Measurements from ENCODE around the gene RAD51B. TPM values are rescaled to one million over a fixed set of nuclear protein-coding genes. Genes with fewer than 3 reads are reported as not detected.
"Not testable (repeated sequence)": the region's sequence is repeated elsewhere in the genome, so short reads cannot be mapped to it uniquely, and the experiment has no call there.

RAD51B gene
- total RNA-seq, 1 experiment from 2014 or later = 14.2 TPM

DNA sequence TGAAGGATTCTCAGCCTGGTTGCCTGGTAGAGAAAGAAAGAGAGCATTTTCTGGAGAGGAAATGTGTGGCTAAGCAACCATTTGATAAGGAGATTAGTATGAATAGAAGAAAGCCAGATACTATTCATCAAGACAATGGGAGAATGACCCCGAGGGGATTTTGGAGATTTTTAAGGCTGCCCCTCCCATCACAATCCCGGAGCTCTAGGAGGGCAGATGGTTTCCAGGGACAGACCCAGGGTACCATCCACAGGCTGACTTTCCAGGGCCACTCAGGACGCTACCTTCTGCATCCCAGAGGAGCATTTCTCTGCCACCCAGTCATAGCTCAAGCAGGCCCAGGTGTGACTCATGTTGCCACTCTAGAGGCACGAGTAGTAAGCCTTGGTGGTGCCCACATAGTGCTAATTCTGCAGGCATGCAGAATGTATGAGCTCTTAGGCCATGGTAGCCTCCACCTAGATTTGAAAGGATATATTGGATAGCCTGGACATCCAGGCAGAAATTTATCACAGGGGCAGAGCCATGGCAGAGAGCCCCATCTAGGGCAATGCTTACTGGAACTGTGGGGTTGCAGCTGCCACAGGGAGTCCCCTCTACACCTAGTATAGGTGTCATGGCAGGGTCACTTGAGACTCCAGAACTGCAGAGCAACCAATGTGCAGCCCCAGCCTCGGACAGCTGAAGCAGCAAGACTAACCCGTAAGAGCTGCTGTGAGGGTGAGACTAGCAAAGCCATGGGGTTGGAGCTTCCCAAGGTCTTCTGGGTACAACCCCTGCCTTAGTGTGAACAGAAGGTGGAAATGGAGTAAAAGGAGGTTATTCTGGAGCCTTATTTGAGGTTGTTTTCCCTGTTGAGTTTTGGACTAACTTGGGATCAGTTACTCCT, 607.3 kb downstream of the RAD51B start (continued):
- TF ChIP-seq, protein P1, sequence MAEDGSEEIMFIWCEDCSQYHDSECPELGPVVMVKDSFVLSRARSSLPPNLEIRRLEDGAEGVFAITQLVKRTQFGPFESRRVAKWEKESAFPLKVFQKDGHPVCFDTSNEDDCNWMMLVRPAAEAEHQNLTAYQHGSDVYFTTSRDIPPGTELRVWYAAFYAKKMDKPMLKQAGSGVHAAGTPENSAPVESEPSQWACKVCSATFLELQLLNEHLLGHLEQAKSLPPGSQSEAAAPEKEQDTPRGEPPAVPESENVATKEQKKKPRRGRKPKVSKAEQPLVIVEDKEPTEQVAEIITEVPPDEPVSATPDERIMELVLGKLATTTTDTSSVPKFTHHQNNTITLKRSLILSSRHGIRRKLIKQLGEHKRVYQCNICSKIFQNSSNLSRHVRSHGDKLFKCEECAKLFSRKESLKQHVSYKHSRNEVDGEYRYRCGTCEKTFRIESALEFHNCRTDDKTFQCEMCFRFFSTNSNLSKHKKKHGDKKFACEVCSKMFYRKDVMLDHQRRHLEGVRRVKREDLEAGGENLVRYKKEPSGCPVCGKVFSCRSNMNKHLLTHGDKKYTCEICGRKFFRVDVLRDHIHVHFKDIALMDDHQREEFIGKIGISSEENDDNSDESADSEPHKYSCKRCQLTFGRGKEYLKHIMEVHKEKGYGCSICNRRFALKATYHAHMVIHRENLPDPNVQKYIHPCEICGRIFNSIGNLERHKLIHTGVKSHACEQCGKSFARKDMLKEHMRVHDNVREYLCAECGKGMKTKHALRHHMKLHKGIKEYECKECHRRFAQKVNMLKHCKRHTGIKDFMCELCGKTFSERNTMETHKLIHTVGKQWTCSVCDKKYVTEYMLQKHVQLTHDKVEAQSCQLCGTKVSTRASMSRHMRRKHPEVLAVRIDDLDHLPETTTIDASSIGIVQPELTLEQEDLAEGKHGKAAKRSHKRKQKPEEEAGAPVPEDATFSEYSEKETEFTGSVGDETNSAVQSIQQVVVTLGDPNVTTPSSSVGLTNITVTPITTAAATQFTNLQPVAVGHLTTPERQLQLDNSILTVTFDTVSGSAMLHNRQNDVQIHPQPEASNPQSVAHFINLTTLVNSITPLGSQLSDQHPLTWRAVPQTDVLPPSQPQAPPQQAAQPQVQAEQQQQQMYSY (CRISPR knock-in tag; IDR thresholded peaks at IDR 0.05) = no peak
- TF ChIP-seq ELF4 (CRISPR knock-in tag; IDR thresholded peaks at IDR 0.05; ENCODE audit: low read depth) (no peak), GRHL2 (CRISPR knock-in tag; IDR thresholded peaks at IDR 0.05; ENCODE audit: insufficient replicate concordance, severe bottlenecking) (no peak), MYBL2 (CRISPR knock-in tag; IDR thresholded peaks at IDR 0.05) (no peak), NR1H2 (CRISPR knock-in tag; IDR thresholded peaks at IDR 0.05) (no peak)
- TF ChIP-seq, protein P2, sequence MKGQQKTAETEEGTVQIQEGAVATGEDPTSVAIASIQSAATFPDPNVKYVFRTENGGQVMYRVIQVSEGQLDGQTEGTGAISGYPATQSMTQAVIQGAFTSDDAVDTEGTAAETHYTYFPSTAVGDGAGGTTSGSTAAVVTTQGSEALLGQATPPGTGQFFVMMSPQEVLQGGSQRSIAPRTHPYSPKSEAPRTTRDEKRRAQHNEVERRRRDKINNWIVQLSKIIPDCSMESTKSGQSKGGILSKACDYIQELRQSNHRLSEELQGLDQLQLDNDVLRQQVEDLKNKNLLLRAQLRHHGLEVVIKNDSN (CRISPR knock-in tag; IDR thresholded peaks at IDR 0.05) = no peak
- TF ChIP-seq, protein P3, sequence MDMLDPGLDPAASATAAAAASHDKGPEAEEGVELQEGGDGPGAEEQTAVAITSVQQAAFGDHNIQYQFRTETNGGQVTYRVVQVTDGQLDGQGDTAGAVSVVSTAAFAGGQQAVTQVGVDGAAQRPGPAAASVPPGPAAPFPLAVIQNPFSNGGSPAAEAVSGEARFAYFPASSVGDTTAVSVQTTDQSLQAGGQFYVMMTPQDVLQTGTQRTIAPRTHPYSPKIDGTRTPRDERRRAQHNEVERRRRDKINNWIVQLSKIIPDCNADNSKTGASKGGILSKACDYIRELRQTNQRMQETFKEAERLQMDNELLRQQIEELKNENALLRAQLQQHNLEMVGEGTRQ (CRISPR knock-in tag; IDR thresholded peaks at IDR 0.05) = no peak
- TF ChIP-seq, protein P4, sequence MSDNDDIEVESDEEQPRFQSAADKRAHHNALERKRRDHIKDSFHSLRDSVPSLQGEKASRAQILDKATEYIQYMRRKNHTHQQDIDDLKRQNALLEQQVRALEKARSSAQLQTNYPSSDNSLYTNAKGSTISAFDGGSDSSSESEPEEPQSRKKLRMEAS (CRISPR knock-in tag; IDR thresholded peaks at IDR 0.05) = no peak
- TF ChIP-seq, protein P5, sequence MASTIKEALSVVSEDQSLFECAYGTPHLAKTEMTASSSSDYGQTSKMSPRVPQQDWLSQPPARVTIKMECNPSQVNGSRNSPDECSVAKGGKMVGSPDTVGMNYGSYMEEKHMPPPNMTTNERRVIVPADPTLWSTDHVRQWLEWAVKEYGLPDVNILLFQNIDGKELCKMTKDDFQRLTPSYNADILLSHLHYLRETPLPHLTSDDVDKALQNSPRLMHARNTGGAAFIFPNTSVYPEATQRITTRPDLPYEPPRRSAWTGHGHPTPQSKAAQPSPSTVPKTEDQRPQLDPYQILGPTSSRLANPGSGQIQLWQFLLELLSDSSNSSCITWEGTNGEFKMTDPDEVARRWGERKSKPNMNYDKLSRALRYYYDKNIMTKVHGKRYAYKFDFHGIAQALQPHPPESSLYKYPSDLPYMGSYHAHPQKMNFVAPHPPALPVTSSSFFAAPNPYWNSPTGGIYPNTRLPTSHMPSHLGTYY (CRISPR knock-in tag; IDR thresholded peaks at IDR 0.05) = no peak

DNA sequence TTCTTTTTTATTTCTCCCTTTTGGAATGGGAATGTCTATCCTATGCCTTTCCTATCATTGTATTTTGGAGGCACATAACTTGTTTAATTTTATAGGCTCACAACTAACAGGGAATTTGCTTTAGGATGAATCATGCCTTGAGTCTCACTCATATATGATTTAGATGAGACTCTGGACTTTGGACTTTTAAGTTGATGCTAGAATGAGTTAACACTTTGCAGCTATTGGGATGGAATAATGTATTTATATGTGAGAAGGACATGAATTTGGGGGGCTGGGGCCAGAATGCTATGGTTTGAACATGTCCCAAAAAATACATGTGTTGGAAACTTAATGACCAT, 607.9 kb downstream of the RAD51B start:
- DNase-seq (ENCODE audit: low spot score) = no peak
- Mint-ChIP-seq H3K4me1 (peaks cover 21% of the 10 kb centered on the region), H3K36me3 (peaks cover 17% of the 10 kb centered on the region), H3K9me3 (peaks cover 30% of the 10 kb centered on the region), H3K4me3 (no peak overlapping the region), H3K27ac (no peak overlapping the region), H3K27me3 (ENCODE audit: low read depth) (no peaks in the 10 kb centered on the region; the same call in 1 of the 2 replicates)
- no peak for ATAC-seq
- TF ChIP-seq GTF2I (CRISPR knock-in tag; conservative IDR thresholded peaks at IDR 0.05) = no peak
- TF ChIP-seq, protein P6, sequence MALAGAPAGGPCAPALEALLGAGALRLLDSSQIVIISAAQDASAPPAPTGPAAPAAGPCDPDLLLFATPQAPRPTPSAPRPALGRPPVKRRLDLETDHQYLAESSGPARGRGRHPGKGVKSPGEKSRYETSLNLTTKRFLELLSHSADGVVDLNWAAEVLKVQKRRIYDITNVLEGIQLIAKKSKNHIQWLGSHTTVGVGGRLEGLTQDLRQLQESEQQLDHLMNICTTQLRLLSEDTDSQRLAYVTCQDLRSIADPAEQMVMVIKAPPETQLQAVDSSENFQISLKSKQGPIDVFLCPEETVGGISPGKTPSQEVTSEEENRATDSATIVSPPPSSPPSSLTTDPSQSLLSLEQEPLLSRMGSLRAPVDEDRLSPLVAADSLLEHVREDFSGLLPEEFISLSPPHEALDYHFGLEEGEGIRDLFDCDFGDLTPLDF (CRISPR knock-in tag; IDR thresholded peaks at IDR 0.05) = no peak
- ChIA-PET CTCF (no interaction called here), POLR2A (no interaction called here)

DNA sequence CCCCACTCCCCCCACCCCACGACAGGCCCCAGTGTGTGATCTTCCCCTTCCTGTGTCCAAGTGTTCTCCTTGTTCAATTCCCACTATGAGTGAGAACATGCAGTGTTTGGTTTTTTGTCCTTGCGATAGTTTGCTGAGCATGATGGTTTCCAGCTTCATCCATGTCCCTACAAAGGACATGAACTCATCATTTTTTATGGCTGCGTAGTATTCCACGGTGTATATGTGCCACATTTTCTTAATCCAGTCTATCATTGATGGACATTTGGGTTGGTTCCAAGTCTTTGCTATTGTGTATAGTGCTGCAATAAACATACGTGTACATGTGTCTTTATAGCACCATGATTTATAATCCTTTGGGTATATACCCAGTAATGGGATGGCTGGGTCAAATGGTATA, 609.3 kb downstream of the RAD51B start:
- H3K27me3 Mint-ChIP-seq (ENCODE audit: low read depth); DNase-seq (ENCODE audit: low spot score); ATAC-seq; H3K27ac Mint-ChIP-seq; H3K4me3 Mint-ChIP-seq; POLR2A ChIA-PET; CTCF ChIA-PET: not testable (repeated sequence)
- Mint-ChIP-seq H3K36me3 (peaks cover 17% of the 10 kb centered on the region), H3K4me1 (peaks cover 13% of the 10 kb centered on the region), H3K9me3 (peaks cover 30% of the 10 kb centered on the region)
